Measurements from ENCODE around the gene DDX1.

The DDX1 gene

GRCh38 chr2:15639323-15640251 lies 47.9 kb downstream of the DDX1 start:
- no peak for TF ChIP-seq CTCF (IDR thresholded peaks at IDR 0.05; ENCODE audit: borderline replicate concordance, insufficient read depth, low read depth, low read length)
- H3K4me3 ChIP-seq (ENCODE audit: low read depth, low read length) = no peak overlapping the region

- no peak for TF ChIP-seq CTCF (IDR thresholded peaks at IDR 0.05; ENCODE audit: borderline replicate concordance, insufficient read depth, low read depth, low read length)
- H3K4me3 ChIP-seq (ENCODE audit: low read depth, low read length) = no peak overlapping the region
Observed at GRCh38 chr2:15640261-15640711, 48.6 kb downstream of the DDX1 start.

GRCh38 chr2:15640784-15641183 lies 49.1 kb downstream of the DDX1 start:
- no peak overlapping the region for H3K4me3 ChIP-seq (ENCODE audit: low read depth, low read length)

GRCh38 chr2:15641530-15641982 lies 49.9 kb downstream of the DDX1 start:
- TF ChIP-seq CTCF (IDR thresholded peaks at IDR 0.05; ENCODE audit: borderline replicate concordance, insufficient read depth, low read depth, low read length) = no peak
- H3K4me3 ChIP-seq (ENCODE audit: low read depth, low read length) = no peak overlapping the region

More at GRCh38 chr2:15640784-15641183, 49.1 kb downstream of the DDX1 start:
- TF ChIP-seq CTCF (IDR thresholded peaks at IDR 0.05; ENCODE audit: borderline replicate concordance, insufficient read depth, low read depth, low read length) = no peak

GRCh38 chr2:15642011-15642814 lies 50.5 kb downstream of the DDX1 start:
- H3K4me3 ChIP-seq (ENCODE audit: low read depth, low read length) = no peak overlapping the region
- no peak for TF ChIP-seq CTCF (IDR thresholded peaks at IDR 0.05; ENCODE audit: borderline replicate concordance, insufficient read depth, low read depth, low read length)

- TF ChIP-seq CTCF (IDR thresholded peaks at IDR 0.05; ENCODE audit: borderline replicate concordance, insufficient read depth, low read depth, low read length) = no peak
- H3K4me3 ChIP-seq (ENCODE audit: low read depth, low read length) = no peak overlapping the region
Observed at GRCh38 chr2:15642815-15643500, 51.3 kb downstream of the DDX1 start.
